ENCODE measurements around the gene C14orf180. TPM values are rescaled to one million over a fixed set of nuclear protein-coding genes. Genes with fewer than 3 reads are reported as not detected.
"Not testable (repeated sequence)": the region's sequence is repeated elsewhere in the genome, so short reads cannot be mapped to it uniquely, and the experiment has no call there.

The C14orf180 gene
- total and polyA plus RNA-seq, 9 donors: 0.12 to 0.40 (median 0.13) TPM; not detected in 2

- WGBS, 3 donors: 37 to 43% (median 41%) methylated on average over 11 to 12 of the region's 12 CpGs
- no peaks in the 10 kb centered on the region for H3K27me3 ChIP-seq
- H3K36me3 ChIP-seq: no peaks in the 10 kb centered on the region
- no peaks in the 10 kb centered on the region for H3K9me3 ChIP-seq
- H3K27ac ChIP-seq: no peak overlapping the region
- intact Hi-C loops (cut with DNase I): no loop called here
- no peak for DNase-seq
- no peaks in the 10 kb centered on the region for H3K4me1 ChIP-seq (ENCODE audit: insufficient read depth)
- no peak overlapping the region for H3K4me3 ChIP-seq
- TF ChIP-seq EP300 (IDR thresholded peaks at IDR 0.05) (no peak), POLR2A (IDR thresholded peaks at IDR 0.05) (no peak), CTCF (IDR thresholded peaks at IDR 0.05) (no peak)
Measured at GRCh38 chr14:104577426-104577825, 2.1 kb upstream of the C14orf180 start.

GRCh38 chr14:104577847-104578301, 1.7 kb upstream of the C14orf180 start:
- H3K27ac ChIP-seq: no peak overlapping the region
- DNase-seq: no peak
- intact Hi-C loops (cut with DNase I): no loop called here

GRCh38 chr14:104578321-104578720, 1.2 kb upstream of the C14orf180 start:
- no peaks in the 10 kb centered on the region for H3K36me3 ChIP-seq
- no peaks in the 10 kb centered on the region for H3K4me1 ChIP-seq (ENCODE audit: insufficient read depth)
- no peak overlapping the region for H3K4me3 ChIP-seq
- intact Hi-C loops (cut with DNase I): no loop called here
- no peaks in the 10 kb centered on the region for H3K9me3 ChIP-seq
- no peak for DNase-seq
- TF ChIP-seq CTCF (IDR thresholded peaks at IDR 0.05) (no peak), EP300 (IDR thresholded peaks at IDR 0.05) (no peak), POLR2A (IDR thresholded peaks at IDR 0.05) (no peak)
- whole genome bisulfite sequencing, 3 donors: 72 to 80% (median 78%) methylated on average over 11 of the region's 11 CpGs
- H3K27me3 ChIP-seq: no peaks in the 10 kb centered on the region
- H3K27ac ChIP-seq: no peak overlapping the region

More at GRCh38 chr14:104577847-104578301, 1.7 kb upstream of the C14orf180 start:
- no peaks in the 10 kb centered on the region for H3K4me1 ChIP-seq (ENCODE audit: insufficient read depth)
- WGBS, 3 donors: 44 to 50% (median 49%) methylated on average over 19 of the region's 19 CpGs
- H3K4me3 ChIP-seq: no peak overlapping the region
- no peaks in the 10 kb centered on the region for H3K27me3 ChIP-seq
- H3K9me3 ChIP-seq: no peaks in the 10 kb centered on the region
- no peak for TF ChIP-seq POLR2A (IDR thresholded peaks at IDR 0.05)
- no peak for TF ChIP-seq EP300 (IDR thresholded peaks at IDR 0.05)
- no peak for TF ChIP-seq CTCF (IDR thresholded peaks at IDR 0.05)
- H3K36me3 ChIP-seq: no peaks in the 10 kb centered on the region

GRCh38 chr14:104579939-104580338, 375 bp downstream of the C14orf180 start:
- H3K4me3 ChIP-seq; H3K27ac ChIP-seq; H3K4me1 ChIP-seq (ENCODE audit: insufficient read depth); H3K9me3 ChIP-seq; DNase-seq; H3K36me3 ChIP-seq; H3K27me3 ChIP-seq; intact Hi-C loops (cut with DNase I): not testable (repeated sequence)
- 82 to 92% (median 86%) methylated on average over 6 of the region's 6 CpGs for WGBS, 3 donors

- intact Hi-C loops (cut with DNase I): no loop called here
- Histone ChIP-seq H3K36me3 (no peaks in the 10 kb centered on the region), H3K9me3 (no peaks in the 10 kb centered on the region), H3K27me3 (no peaks in the 10 kb centered on the region), H3K4me1 (ENCODE audit: insufficient read depth) (peaks cover 1% of the 10 kb centered on the region), H3K27ac (no peak overlapping the region), H3K4me3 (no peak overlapping the region)
- no peak for TF ChIP-seq EP300 (IDR thresholded peaks at IDR 0.05)
- no peak for TF ChIP-seq POLR2A (IDR thresholded peaks at IDR 0.05)
- no peak for TF ChIP-seq CTCF (IDR thresholded peaks at IDR 0.05)
- WGBS, 3 donors: 64 to 69% (median 64%) methylated on average over 8 to 9 of the region's 9 CpGs
- no peak for DNase-seq
Measured at GRCh38 chr14:104580961-104581360, 1.4 kb downstream of the C14orf180 start.

Measured in ovary (tissue), 9 donors.